Fibroblast of peridontal ligament (primary cell): ENCODE results near the gene REV3L.
"Not testable (repeated sequence)": the region's sequence is repeated elsewhere in the genome, so short reads cannot be mapped to it uniquely, and the experiment has no call there.

Experiments
- DNase-seq: peaks from one replicate; pipeline ENCODE4 v3.0.0-alpha.2; 2010; ENCODE audit errors: extremely low read depth

The REV3L gene

GRCh38 chr6:111379831-111380230 is 103.2 kb downstream of the REV3L start:
- DNase-seq: no peak

- no peak for DNase-seq
Observed at GRCh38 chr6:111379302-111379701, 103.7 kb downstream of the REV3L start.

- DNase-seq: no peak
Observed at GRCh38 chr6:111377558-111378120, 105.4 kb downstream of the REV3L start.

- no peak for DNase-seq
Observed at GRCh38 chr6:111367393-111368088, 115.5 kb downstream of the REV3L start.

DNA sequence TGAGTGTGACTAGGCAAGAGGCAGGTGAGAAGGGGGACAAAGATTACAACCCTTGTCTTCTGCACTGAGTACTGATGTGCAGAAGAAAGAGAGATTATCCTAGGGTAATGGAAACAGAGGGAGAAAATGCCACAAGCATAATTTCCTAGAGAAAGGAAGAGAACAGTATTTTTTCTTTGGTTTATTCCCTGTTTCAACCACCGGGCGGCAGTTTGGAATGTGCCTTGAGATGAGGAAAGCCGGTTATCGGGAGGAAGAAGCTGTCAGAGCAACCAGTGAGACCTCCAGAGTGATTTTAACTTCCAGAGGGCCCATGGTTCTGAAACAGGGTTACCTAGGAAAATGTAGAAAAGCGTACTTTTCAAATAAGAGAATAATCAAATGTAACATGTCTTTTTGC is 121.4 kb downstream of the REV3L start:
- DNase-seq: peak; percentile 40

DNA sequence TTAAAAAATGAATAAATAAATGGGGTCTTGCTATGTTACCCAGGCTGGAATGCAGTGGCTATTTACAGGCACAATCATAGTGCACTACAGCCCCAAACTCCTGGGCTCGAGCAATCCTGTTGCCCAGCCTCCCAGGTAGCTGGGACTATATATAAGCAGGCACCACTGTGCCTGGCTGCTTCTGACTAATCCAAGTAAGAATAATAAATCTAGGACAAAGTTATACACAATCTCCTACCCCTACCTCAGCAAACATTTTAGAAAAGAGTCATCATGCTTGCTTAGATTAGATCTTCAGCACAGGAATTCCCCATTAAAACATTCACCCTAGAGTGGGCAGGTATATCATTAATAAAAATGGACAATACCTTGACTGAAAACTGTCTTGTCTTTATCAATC is 124.6 kb downstream of the REV3L start:
- no peak for DNase-seq

- no peak for DNase-seq
Observed at GRCh38 chr6:111357705-111358104, 125.3 kb downstream of the REV3L start.

GRCh38 chr6:111356551-111356950 is 126.5 kb downstream of the REV3L start:
- DNase-seq: no peak

DNA sequence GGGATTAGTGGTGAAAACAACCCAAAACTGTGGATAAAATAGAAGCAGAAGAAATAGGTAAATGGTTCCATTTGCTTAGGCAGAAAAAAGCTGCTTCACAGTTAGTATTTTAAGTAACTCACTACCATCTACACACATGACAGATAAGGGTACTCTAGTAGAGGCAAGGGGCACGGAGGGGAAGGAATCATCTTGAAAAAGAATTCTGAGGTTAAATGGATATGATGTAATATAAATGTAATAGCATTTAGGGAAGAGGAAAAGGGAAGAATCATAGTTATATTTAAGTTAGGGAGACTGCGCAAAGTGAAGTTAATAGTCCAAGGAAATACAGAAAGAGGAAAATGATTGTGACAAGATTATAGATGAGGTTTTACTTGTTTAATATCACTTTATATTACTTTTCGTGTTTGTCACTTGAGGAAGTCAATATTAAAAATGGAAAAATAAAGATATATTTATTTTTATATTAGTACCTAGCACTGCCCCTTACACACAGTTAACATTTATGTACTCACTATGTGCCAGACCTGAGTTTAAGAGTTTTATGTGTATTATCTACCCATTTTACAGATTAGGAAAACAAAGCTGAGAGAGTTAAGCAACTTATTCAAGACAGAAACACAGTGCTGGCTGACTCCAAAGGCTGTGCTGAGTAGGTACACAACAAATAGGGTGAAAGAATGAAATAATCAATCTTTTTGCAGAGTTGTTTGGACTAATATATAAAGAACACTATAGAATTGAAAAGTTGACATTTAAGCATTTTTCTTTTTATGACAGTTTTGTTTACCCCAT is 128.1 kb downstream of the REV3L start:
- no peak for DNase-seq

GRCh38 chr6:111353912-111354462 is 129.0 kb downstream of the REV3L start:
- DNase-seq: peak; percentile 19

GRCh38 chr6:111347589-111347988 is 135.4 kb downstream of the REV3L start:
- no peak for DNase-seq

GRCh38 chr6:111342913-111343312 is 140.1 kb downstream of the REV3L start:
- peak; percentile 40 for DNase-seq

DNA sequence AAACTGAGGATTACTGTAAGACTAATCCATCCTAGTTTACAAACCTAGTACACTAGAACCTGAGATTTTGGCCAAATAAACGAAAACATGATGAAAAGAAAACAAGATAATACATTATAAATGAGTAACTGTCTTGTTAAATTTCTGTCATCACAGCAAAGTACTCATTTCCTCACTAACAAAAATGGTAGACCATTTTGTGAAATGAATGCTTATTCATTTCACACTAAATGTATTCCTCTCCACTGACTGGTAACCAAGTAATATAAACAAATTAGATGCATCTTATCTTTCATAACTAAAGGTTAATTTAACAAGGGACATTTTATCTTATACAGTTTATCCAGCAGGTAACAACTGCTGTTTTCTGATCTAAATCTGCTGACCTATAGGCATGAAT is 143.7 kb downstream of the REV3L start:
- no peak for DNase-seq

DNA sequence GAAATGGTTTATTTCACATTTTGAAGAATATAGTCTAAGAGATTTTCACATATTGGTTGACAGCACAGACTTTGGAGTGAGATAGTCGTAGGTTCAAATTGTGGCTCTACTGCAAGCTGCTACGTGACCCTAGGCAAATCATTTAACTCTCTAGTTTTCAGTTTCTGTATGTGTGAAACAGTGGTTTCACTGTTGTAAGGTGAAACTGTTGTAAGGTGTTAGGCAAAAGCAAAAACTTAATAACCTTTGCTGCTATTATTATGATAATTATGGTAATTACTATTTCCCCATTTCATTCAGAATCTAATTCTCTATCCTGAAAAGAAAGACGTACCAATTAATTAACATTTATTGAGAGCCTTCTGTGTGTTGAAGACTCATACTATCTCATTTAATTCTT is 144.2 kb downstream of the REV3L start:
- no peak for DNase-seq

DNA sequence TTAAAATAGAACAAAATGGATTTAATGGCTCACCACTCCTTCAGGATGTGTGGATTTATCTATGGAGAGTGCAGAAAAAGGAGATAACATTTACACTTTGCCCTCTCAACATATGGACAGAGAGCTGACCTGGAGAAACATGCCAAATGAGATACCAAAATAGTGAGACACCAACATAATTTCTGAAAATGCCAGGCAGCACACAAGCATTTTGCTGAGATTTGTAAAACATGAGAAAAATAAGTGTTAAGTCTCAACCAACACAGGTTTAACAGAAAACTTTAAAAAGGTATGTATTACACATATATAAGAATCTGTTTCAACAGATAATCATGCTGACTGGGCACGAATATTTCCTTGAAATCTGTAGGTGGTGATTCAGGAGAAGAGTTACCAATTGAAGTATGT is 145.2 kb downstream of the REV3L start:
- no peak for DNase-seq

- DNase-seq: no peak
Observed at GRCh38 chr6:111329882-111330633, 153.0 kb downstream of the REV3L start.

GRCh38 chr6:111326563-111326962 is 156.5 kb downstream of the REV3L start:
- no peak for DNase-seq

DNA sequence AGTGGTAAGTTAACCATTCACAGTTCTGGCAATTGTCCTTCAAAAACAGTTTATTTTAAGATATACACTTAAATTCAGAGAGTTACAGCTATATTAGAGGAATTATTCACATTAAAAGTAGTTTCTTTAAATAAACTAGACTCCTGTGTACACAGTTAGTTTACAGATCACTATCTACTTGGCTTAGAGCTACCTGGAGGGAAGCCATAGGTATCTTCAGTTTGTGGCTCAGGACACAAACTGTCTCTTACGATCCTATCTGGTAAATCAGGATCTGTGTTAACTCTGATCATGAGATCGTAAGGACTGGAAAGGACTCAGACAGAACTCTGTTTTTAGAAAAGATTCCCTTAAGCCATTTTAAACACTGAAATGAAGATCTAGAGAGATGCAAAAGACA is 160.9 kb downstream of the REV3L start:
- DNase-seq: no peak

GRCh38 chr6:111307950-111308349 is 175.1 kb downstream of the REV3L start:
- not testable (repeated sequence) for DNase-seq

- no peak for DNase-seq
Observed at GRCh38 chr6:111307275-111307858, 175.7 kb downstream of the REV3L start.

GRCh38 chr6:111306104-111306888 is 176.7 kb downstream of the REV3L start:
- no peak for DNase-seq
